ENCODE data around the gene LZTS3. TPM values are rescaled to one million over a fixed set of nuclear protein-coding genes. Genes with fewer than 3 reads are reported as not detected.

Gene LZTS3
- total and polyA plus RNA-seq, 2 of the 8 experiments (the other 6 are each of a cell fraction or from before 2014, with no cell fraction given) = 31.8 to 33.5 TPM

DNA sequence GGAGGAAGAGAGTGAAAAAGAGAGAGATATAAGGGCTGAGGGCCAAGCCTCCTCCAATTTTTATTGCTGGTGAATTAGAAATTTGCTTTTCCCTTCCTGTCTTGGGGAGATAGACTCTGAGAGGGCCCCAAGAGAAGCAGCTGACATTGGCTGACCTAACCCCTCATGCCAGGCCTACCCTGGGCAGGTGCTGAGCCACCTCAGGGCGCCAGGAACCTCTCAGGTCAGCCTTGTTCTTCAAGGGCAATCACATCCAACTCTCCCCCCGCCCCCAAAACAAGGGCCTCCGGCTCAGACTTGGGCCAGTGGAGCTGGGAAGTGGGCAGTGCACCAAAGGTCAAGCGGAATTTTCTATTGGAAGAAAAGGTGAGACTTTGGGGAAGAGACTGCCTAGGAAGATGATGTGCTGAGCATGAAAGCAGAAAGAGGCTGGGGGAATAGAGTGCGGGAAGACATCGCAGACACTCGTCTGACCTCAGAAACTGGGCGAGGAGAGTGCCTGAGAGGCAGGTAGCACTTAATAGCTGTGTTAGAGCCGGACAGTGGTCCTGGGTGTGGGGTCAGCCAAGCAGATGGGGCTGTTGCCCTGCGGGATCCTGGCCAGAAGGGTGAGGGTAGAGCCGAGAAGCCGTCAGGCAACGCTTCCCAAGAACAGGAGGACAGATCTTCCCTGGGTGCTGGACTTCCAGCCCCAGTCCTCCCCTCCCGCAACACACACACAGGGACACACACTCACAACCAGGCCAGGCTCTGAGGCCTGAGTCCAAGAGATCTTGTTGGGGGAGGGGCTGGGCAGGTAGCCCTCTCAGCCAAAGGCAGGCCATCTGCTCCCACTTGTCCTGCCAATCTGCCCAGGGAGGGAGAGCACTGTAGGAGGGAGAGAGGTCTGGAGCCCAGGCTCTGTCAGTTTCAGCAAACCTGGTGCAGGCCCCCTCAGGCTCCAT lies 10.0 kb downstream of the LZTS3 start:
- 0 out of 2 replicates have a peak overlapping the region, but pooled peaks have one; percentile 53 for H2AK5ac ChIP-seq (ENCODE audit: low read depth, low read length)
- no peak overlapping the region for H2BK5ac ChIP-seq (ENCODE audit: low read depth, low read length)
- peaks cover 7 to 11% of the 10 kb centered on the region in 2 experiments; a peak in 3 of 4 replicates for H3K79me2 ChIP-seq (ENCODE audit: control insufficient read depth in 1 of 2, insufficient read depth in 2 of 2, low read length in 2 of 2)
- H4K91ac ChIP-seq (replicated peaks; ENCODE audit: insufficient read length, low read length) = no peak overlapping the region
- H3K56ac ChIP-seq (replicated peaks; ENCODE audit: insufficient read length, low read depth, low read length) = no peak overlapping the region
- peaks cover 3 to 17% (median 9%) of the 10 kb centered on the region in 4 experiments; a peak in 6 of 7 replicates for H3K4me1 ChIP-seq (replicated peaks in 1 of 4; ENCODE audit: control insufficient read depth in 3 of 4, insufficient read depth in 4 of 4, low read length in 3 of 4)
- peaks cover 0 to 6% of the 10 kb centered on the region in 2 experiments for H4K20me1 ChIP-seq (replicated peaks in 1 of 2; ENCODE audit: control insufficient read depth in 1 of 2, insufficient read depth in 2 of 2, low read length in 2 of 2)
- H2BK12ac ChIP-seq (ENCODE audit: low read depth, low read length) = no peak overlapping the region
- POLR2A ChIA-PET (ENCODE audit: partially characterized antibody) = interaction anchor here (1.8 to 2.7 kb wide), 5 partner anchors 9 to 76 kb away, joined by 5 to 19 read pairs (median 9); partner anchors contain the start of genes LZTS3 and SLC4A11
- no peak overlapping the region for H2AFZ ChIP-seq (ENCODE audit: low read length)
- H3K79me1 ChIP-seq (ENCODE audit: low read depth, low read length) = no peaks in the 10 kb centered on the region; the same call in 1 of the 2 replicates
- 0 out of 2 replicates have a peak overlapping the region, but pooled peaks have one; percentile 9 for H4K8ac ChIP-seq (ENCODE audit: extremely low read depth, insufficient read depth, low read length)
- FAIRE-seq (no peak), DNase-seq (ENCODE audit: low read depth in 1 of 2, low spot score in 2 of 2) (no peak)
- H2BK120ac ChIP-seq (replicated peaks; ENCODE audit: low read depth, low read length) = no peak overlapping the region
- peaks cover 12% of the 10 kb centered on the region for H3K23me2 ChIP-seq (ENCODE audit: low read depth, low read length)
- H3K18ac ChIP-seq (ENCODE audit: extremely low read depth, low read length) = no peak overlapping the region
- no peak overlapping the region for H3K4me3 ChIP-seq (ENCODE audit: extremely low read depth in 1 of 4, insufficient read depth in 2 of 4, low read depth in 3 of 4, low read length in 4 of 4)
- H3K27ac ChIP-seq (ENCODE audit: low read depth, low read length) = no peak overlapping the region
- CTCF ChIA-PET (ENCODE audit: partially characterized antibody) = interaction anchor here (0.6 to 1.2 kb wide), 2 partner anchors 9 to 293 kb away, joined by 3 read pairs; no protein-coding TSS in a partner anchor
- no peak overlapping the region for H2BK20ac ChIP-seq (ENCODE audit: low read length)
- H3K9me3 ChIP-seq (ENCODE audit: insufficient read depth in 2 of 2, low read depth in 1 of 2, low read length in 1 of 2) = no peaks in the 10 kb centered on the region
- no peak overlapping the region for H2BK15ac ChIP-seq (ENCODE audit: low read length)
- H4K5ac ChIP-seq (ENCODE audit: insufficient read length, low read depth, low read length) = no peak overlapping the region
- no peak overlapping the region for H3K14ac ChIP-seq (ENCODE audit: insufficient read length)
- no peak overlapping the region for H3K4me2 ChIP-seq (ENCODE audit: insufficient read depth in 1 of 2, low read depth in 2 of 2, low read length in 2 of 2)
- H3K36me3 ChIP-seq (ENCODE audit: control insufficient read depth in 2 of 4, insufficient read depth in 4 of 4, low read length in 3 of 4) = peaks cover 0 to 15% (median 2%) of the 10 kb centered on the region in 4 experiments; a peak in 5 of 8 replicates
- 87% methylated on average over 14 of the region's 14 CpGs; no CpG with 5 or more reads in 1 of the 2 experiments for WGBS, 2 experiments (ENCODE audit: extremely low coverage in 1 of 2, insufficient coverage in 1 of 2, insufficient read length in 1 of 2, insufficient replicate concordance in 2 of 2, low coverage in 1 of 2, low lambda C conversion rate in 2 of 2, missing lambda C conversion rate in 1 of 2)
- no peak overlapping the region for H3K9ac ChIP-seq (replicated peaks in 1 of 4; ENCODE audit: extremely low read depth in 1 of 4, low read depth in 3 of 4, low read length in 3 of 4)
- H3K23ac ChIP-seq (ENCODE audit: insufficient read length) = no peak overlapping the region
- H3K27me3 ChIP-seq (replicated peaks in 1 of 4; ENCODE audit: control insufficient read depth in 3 of 4, extremely low read depth in 1 of 4, insufficient read depth in 3 of 4, low read length in 3 of 4) = no peaks in the 10 kb centered on the region; a peak in 1 of 7 replicates
- no peak overlapping the region for H3K4ac ChIP-seq (replicated peaks; ENCODE audit: insufficient read length, low read depth, low read length)
- TF ChIP-seq CBX5 (IDR thresholded peaks at IDR 0.05; ENCODE audit: low read depth, low read length) = no peak
- TF ChIP-seq TBP (IDR thresholded peaks at IDR 0.05; ENCODE audit: low read depth, low read length) = no peak
- TF ChIP-seq EGR1 (IDR thresholded peaks at IDR 0.05; ENCODE audit: borderline replicate concordance, low read depth, low read length) = no peak
- TF ChIP-seq RNF2 (IDR thresholded peaks at IDR 0.05; ENCODE audit: borderline replicate concordance, low read depth, low read length, missing control alignments, poor library complexity, severe bottlenecking) = no peak
- TF ChIP-seq ASH2L (IDR thresholded peaks at IDR 0.05; ENCODE audit: low read length) = no peak
- TF ChIP-seq CBX8 (IDR thresholded peaks at IDR 0.05; ENCODE audit: borderline replicate concordance, low read depth, low read length) = no peak
- TF ChIP-seq NANOG (IDR thresholded peaks at IDR 0.05; ENCODE audit: insufficient read depth, low read depth, low read length, poor library complexity, severe bottlenecking) = no peak
- no peak for TF ChIP-seq RFX5 (IDR thresholded peaks at IDR 0.05; ENCODE audit: borderline replicate concordance, low read depth, low read length)
- TF ChIP-seq KDM1A (IDR thresholded peaks at IDR 0.05; ENCODE audit: borderline replicate concordance, low read length) = no peak
- TF ChIP-seq CREB1 (IDR thresholded peaks at IDR 0.05) = no peak

Measured in H1 (cell line).